ENCODE measurements around the gene HGS. TPM values are rescaled to one million over a fixed set of nuclear protein-coding genes. Genes with fewer than 3 reads are reported as not detected.
A peak's percentile ranks its signal among the peaks of the same experiment; 100 is the strongest.

HGS gene
- total RNA-seq: 100 to 1,000 TPM; 111 to 168 TPM

- H3K27ac Mint-ChIP-seq: peak within 1 kb of the TSS; percentile 93 to 97
- peaks cover 9 to 23% of the 10 kb centered on the region in 2 donors for H3K36me3 Mint-ChIP-seq
- ATAC-seq: peak; percentile 97
- DNase-seq (ENCODE audit: low spot score in 2 of 2): peak; percentile 97 to 99
- no peaks in the 10 kb centered on the region for H3K9me3 Mint-ChIP-seq
Measured at GRCh38 chr17:81683584-81684441, at the start of gene HGS, which contains the start of gene ARL16. TSS of gene HGS (plus strand) at chr17:81684011. CDS start at chr17:81684067, 56 bp downstream. TSS of gene ARL16 (minus strand) at chr17:81683797. CDS start at chr17:81683753, 44 bp downstream.

DNA sequence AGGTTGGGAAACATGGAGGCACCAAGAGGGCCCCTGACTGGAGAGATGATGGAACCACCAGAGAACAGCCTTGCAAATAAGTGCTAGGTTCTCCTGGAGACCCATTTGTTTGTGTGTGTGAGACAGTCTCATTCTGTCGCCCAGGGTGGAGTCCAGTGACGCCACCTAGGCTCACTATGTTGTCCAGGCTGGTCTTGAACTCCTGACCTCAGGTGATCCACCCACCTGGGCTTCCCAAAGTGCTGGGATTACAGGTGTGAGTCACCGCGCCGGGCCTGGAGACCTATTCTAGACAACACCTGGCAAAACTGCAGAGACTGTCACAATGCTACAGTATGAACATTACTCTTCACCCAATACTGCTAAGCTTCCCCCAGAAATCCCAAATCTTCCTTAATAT is 48.4 kb upstream of the HGS start:
- Mint-ChIP-seq H3K36me3 (peaks cover 6 to 7% of the 10 kb centered on the region in 2 donors), H3K27ac (peak overlapping the region; percentile 92 to 96), H3K9me3 (no peaks in the 10 kb centered on the region)
- DNase-seq (ENCODE audit: low spot score in 2 of 2) (no peak), ATAC-seq (no peak)

- peak; percentile 13 to 41 for ATAC-seq
- peaks cover 6 to 7% of the 10 kb centered on the region in 2 donors for H3K36me3 Mint-ChIP-seq
- H3K27ac Mint-ChIP-seq: peak overlapping the region; percentile 92 to 96
- no peak for DNase-seq (ENCODE audit: low spot score in 2 of 2)
- H3K9me3 Mint-ChIP-seq: no peaks in the 10 kb centered on the region
Measured at GRCh38 chr17:81635973-81636504, 47.8 kb upstream of the HGS start.

GRCh38 chr17:81636505-81637288 is 47.1 kb upstream of the HGS start, which contains the start of the genes NPLOC4 and TSPAN10:
TSS of gene NPLOC4 (minus strand) at chr17:81637112. CDS start at chr17:81636930, 182 bp downstream.
TSS of gene TSPAN10 (plus strand) at chr17:81637196. CDS start at chr17:81642413, 5,217 bp downstream.
- H3K9me3 Mint-ChIP-seq: no peaks in the 10 kb centered on the region
- DNase-seq (ENCODE audit: low spot score in 2 of 2) (peak; percentile 89 to 91), ATAC-seq (peak; percentile 93 to 94)
- peak within 1 kb of the TSS; percentile 92 to 96 for H3K27ac Mint-ChIP-seq
- H3K36me3 Mint-ChIP-seq: peaks cover 6 to 7% of the 10 kb centered on the region in 2 donors

DNA sequence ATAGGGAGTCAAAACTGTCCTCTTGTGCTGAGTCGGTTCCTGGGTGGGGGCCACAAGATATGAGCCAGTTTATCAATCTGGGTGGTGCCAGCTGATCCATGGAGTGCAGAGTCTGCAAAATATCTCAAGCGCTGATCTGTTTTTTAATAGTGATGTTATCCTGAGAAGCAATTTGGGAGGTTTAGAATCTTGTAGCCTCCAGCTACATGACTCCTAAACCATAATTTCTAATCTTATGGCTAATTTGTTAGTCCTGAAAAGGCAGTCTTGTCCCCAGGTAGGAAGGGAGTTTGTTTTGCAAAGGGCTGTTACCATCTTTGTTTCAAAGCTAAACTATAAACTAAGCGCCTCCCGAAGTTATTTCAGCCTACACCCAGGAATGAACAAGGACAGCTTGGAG is 45.1 kb upstream of the HGS start:
- ATAC-seq: no peak
- peaks cover 6 to 7% of the 10 kb centered on the region in 2 donors for H3K36me3 Mint-ChIP-seq
- no peak overlapping the region for H3K27ac Mint-ChIP-seq
- DNase-seq (ENCODE audit: low spot score in 2 of 2): no peak
- no peaks in the 10 kb centered on the region for H3K9me3 Mint-ChIP-seq

- ATAC-seq (no peak), DNase-seq (ENCODE audit: low spot score in 2 of 2) (no peak)
- no peak overlapping the region for H3K27ac Mint-ChIP-seq
- H3K9me3 Mint-ChIP-seq: no peaks in the 10 kb centered on the region
- H3K36me3 Mint-ChIP-seq: peaks cover 6 to 7% of the 10 kb centered on the region in 2 donors
Measured at GRCh38 chr17:81640011-81640410, 43.8 kb upstream of the HGS start.

GRCh38 chr17:81641825-81642489 is 41.9 kb upstream of the HGS start:
- Mint-ChIP-seq H3K27ac (no peak overlapping the region), H3K9me3 (no peaks in the 10 kb centered on the region), H3K36me3 (no peaks in the 10 kb centered on the region)
- no peak for ATAC-seq
- no peak for DNase-seq (ENCODE audit: low spot score in 2 of 2)

DNA sequence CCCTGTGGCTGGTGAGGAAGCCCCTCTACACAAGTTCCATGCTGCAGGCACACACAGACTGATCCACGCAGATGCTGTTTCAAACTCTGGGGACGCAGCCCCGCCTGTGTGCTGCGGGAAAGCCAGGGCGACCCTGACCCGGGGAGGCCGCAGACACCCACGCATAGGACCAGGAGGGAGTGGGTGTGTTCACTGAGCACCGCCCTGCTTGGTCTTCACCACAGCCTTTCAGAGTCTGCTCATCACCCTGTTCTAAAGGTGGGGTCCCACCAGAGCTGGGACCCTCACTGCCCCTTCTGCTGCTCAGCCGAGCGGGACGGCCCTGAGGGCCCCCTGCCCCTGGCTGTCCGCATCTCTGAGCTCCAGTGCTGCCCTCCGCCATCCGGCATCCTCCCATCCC is 39.3 kb upstream of the HGS start:
- ATAC-seq: no peak
- H3K27ac Mint-ChIP-seq: no peak overlapping the region
- H3K36me3 Mint-ChIP-seq: peaks cover 0 to 9% of the 10 kb centered on the region in 2 donors
- H3K9me3 Mint-ChIP-seq: no peaks in the 10 kb centered on the region
- no peak for DNase-seq (ENCODE audit: low spot score in 2 of 2)

- Mint-ChIP-seq H3K36me3 (peaks cover 0 to 9% of the 10 kb centered on the region in 2 donors), H3K27ac (no peak overlapping the region), H3K9me3 (no peaks in the 10 kb centered on the region)
- ATAC-seq (no peak), DNase-seq (ENCODE audit: low spot score in 2 of 2) (no peak)
Measured at GRCh38 chr17:81644976-81645952, 38.5 kb upstream of the HGS start.

GRCh38 chr17:81646869-81647600 is 36.8 kb upstream of the HGS start:
- Mint-ChIP-seq H3K36me3 (peaks cover 5 to 9% of the 10 kb centered on the region in 2 donors), H3K9me3 (no peaks in the 10 kb centered on the region), H3K27ac (no peak overlapping the region)
- ATAC-seq: no peak
- DNase-seq (ENCODE audit: low spot score in 2 of 2): no peak

GRCh38 chr17:81647640-81648012 is 36.2 kb upstream of the HGS start:
- ATAC-seq: no peak

DNA sequence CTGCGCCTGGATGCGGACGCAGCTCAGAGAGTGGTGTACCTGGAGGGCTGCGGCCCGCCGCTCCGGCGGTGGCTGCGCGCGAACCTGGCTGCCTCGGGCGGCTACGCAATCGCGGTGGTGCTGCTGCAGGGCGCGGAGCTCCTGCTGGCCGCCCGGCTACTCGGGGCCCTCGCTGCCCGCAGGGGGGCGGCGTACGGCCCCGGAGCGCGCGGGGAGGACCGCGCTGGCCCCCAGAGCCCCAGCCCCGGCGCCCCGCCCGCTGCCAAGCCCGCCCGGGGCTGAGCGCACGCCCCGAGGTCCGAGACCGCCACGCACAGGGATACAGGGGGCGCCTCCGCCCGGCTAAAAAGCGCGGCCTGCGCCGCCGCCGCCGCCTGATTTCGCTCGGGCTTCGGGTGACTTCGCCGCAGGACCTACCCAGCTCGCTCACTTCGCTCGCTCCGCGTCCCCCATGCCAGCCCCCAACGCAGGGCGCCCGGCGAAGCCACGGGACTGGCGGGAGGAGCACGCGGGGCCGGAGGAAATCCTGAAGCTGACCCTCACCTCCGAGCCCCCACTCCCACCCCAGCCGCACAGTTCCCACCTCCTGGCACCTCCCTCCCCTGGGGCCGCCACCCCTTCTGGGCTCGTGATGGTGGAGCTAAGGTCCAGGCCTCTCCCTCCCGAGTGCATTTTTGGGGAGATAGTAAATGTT is 35.7 kb upstream of the HGS start:
- Mint-ChIP-seq H3K36me3 (peaks cover 5 to 9% of the 10 kb centered on the region in 2 donors), H3K9me3 (no peaks in the 10 kb centered on the region), H3K27ac (no peak overlapping the region)
- no peak for ATAC-seq
- DNase-seq (ENCODE audit: low spot score in 2 of 2): no peak

More at GRCh38 chr17:81647640-81648012, 36.2 kb upstream of the HGS start:
- Mint-ChIP-seq H3K36me3 (peaks cover 5 to 9% of the 10 kb centered on the region in 2 donors), H3K27ac (no peak overlapping the region), H3K9me3 (no peaks in the 10 kb centered on the region)
- no peak for DNase-seq (ENCODE audit: low spot score in 2 of 2)

DNA sequence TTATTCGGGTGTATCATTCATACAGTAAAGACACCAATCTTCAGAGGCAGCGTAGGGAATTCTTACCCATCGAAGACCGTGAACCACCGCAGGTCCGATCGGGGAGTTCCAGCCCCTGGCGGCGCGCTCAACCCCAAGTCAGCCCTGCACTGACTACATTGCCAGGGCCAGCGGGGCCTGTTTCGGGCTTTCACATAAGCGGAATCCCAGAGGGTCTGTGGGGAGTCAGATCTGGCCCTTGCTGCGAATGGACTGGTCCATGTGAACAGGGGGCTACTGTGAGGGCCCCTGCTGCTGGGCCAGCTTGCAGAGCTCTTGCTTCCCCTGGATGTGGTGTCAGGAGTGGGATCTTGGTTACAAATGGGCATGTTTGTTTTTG is 35.1 kb upstream of the HGS start:
- no peak for DNase-seq (ENCODE audit: low spot score in 2 of 2)
- H3K36me3 Mint-ChIP-seq: peaks cover 5 to 9% of the 10 kb centered on the region in 2 donors
- H3K27ac Mint-ChIP-seq: no peak overlapping the region
- no peaks in the 10 kb centered on the region for H3K9me3 Mint-ChIP-seq
- ATAC-seq: no peak

GRCh38 chr17:81650951-81651350 is 32.9 kb upstream of the HGS start:
- no peak for DNase-seq (ENCODE audit: low spot score in 2 of 2)
- ATAC-seq: no peak
- H3K36me3 Mint-ChIP-seq: peaks cover 5 to 9% of the 10 kb centered on the region in 2 donors
- H3K9me3 Mint-ChIP-seq: no peaks in the 10 kb centered on the region
- H3K27ac Mint-ChIP-seq: no peak overlapping the region

All from activated naive CD4-positive, alpha-beta T cell treated with anti-CD3 and anti-CD28 coated beads, Interleukin-2, amount 50 U/mL, for 72 hours (primary cell).